GM18861 (cell line): ENCODE results near the gene SPIRE2.

Experiments
- ATAC-seq: cut with Tn5 transposase; IDR thresholded peaks from one replicate; pipeline ENCODE4 v1.9.1; 2021; ENCODE audit not compliant: unreplicated experiment

Gene SPIRE2

DNA sequence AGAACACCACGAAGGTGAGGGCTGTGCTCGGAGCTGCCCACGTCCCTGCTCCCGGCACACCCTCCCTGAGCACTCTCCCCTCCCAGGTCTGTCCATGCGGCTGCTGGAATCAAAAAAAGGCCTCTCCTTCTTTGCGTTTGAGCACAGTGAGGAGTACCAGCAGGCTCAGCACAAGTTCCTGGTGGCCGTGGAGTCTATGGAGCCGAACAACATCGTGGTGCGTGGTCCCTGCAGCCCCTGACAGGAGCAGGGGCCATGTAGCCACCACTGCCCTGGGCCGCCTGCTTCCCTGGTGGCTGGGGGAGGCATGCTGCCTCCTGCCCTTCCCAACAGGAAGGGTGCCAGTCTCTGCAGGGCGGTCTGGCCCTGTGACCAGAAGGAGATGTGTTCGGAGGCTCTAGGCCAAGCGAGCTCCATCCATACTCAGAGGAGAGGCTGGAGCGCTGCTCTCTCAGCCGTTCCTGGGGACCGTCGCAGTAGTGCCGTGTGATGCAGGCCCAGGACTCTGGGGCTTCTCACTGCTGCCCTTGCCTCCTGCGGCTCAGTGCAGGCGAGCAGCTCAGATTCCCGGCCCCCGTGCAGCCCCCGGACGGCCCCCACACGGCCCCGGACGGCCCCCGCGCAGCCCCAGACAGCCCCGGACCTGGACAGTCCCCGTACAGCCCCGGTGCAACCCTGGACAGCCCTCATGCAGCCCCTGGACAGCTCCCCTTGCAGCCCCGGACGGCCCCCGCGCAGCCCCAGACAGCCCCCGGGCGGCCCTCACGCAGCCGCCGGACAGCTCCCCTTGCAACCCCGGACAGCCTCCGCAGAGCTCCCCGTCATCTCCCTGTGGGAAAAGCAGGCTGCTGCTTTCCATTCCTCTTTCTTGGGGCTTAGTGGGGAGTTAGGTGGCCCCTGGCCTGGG is 65.6 kb downstream of the SPIRE2 start:
- ATAC-seq: no peak

DNA sequence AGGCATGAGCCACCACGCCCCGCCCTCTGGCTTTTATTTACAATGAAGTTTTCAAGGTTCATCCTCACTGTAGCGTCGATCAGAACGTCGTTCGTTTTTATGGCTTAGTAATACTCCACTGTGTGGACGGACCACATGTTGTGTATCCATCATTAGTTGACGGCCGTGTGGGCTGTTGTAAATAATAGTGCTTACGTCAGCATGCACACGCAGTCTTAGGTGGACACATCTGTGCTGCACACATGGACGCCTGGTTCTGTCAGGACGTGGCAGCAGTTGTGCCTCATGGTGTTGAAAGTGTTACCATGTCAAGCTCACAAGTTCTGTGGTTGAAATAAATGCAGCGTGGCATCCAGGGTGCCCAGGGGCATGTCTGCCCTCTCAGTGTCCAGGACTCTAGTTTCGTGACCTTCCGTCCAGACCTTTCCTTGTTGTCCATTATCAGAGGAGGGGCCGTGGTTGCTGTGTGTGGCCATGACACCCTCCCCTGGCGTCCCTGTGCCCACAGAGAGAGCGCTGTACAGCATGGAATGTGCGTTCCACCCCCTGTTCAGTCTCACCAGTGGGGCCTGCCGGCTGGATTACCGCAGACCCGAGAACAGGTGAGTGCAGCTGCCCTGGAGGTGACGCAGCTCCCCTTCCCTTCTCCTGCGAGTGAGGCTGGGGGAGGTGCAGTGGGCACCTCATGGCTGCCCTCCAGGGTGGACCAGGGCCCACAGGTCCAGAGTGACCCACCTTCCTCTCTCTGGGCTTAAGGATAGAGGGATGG is 67.4 kb downstream of the SPIRE2 start:
- ATAC-seq: no peak

DNA sequence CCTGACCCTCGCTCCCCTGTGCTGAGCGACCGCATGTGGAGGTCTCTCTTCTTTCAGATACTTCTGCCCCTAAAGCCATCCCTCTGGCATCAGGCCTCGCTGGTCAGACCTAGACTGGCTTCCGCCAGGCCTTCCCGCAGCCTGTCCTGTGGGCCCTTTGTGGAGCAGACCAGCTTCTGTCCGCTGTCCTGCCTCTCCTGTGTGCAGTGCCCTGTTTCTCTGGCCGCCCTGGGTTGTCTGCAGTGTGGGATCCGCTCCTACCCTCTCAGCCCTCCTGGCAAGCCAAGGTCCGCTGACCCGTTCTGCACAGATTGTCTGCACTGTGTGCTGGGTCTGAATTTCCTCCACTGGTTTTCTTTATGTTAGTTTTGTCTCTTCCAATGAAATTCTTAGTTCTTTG is 68.9 kb downstream of the SPIRE2 start:
- no peak for ATAC-seq

DNA sequence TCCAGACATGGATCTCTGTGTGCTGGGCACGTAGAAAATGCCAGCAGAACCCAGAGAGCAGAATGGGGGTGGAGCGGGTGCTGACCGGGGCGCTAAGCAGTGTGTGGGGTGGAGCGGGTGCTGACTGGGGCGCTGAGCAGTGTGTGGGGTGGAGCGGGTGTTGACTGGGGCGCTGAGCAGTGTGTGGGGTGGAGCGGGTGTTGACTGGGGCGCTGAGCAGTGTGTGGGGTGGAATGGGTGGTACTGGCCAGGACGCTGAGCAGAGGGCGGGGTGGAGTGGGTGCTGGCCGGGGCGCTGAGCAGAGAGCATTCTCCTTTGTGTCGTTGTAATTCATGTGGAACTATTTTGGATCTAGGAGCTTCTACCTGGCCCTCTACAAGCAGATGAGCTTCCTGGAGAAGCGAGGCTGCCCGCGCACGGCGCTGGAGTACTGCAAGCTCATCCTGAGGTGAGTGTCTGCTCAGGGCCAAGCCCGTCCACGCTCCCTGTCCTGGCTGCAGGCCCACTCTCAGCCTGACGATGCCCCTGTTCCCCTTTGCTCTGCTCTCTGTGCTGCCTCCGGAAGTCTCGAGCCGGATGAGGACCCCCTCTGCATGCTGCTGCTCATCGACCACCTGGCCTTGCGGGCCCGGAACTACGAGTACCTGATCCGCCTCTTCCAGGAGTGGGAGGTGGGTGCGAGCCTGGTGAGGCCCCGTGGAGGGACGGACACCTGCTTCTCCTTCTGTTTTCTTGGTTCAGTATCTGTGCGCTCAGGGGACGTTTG is 70.1 kb downstream of the SPIRE2 start:
- ATAC-seq: no peak

DNA sequence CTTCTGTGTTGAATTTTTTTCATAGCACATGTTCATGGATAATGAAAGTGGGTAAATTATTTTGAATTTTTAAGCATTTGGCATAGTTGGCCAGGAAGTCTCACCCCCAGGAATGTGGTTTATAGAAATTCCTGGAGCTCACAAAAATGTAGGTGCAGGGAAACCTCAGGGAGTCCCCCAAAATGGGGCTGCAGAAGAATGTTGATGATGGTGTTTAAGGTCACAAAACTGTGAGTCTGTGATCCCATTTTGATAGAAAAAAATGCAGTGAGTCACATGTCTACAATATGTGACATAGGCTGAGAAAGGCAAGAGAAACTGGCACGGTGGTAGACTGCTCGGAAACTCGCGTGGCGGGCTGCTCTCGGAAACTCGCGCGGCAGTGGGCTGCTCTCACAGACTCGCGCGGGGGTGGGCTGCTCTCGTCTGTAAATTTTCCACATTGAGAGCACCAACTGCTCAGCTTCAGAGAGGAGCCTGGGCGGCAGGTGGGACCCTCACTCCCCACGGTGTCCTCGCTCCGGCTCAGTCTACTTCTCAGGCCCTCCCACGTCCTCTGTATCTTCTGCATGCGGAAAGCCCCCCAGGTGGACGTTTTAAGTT is 71.7 kb downstream of the SPIRE2 start:
- no peak for ATAC-seq

DNA sequence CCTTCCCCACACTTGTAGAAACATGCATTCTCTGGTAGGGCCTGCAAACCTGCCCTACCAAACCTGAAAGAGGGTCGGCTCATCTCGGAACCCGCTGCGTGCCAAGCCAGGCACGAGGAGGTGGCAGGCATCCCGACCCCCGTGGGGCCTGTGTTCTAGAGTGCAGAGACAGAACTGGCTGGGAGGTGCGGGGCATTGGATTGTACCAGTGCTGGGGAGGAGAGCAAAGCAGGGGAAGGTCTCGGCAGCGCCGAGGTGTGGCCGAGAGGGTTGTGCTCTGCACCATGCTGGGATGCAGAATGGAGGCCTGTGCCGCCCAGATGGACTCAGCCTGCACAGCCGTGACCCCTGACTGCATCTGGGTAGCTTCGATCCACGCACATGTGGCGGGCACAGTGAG is 72.6 kb downstream of the SPIRE2 start:
- ATAC-seq: no peak

DNA sequence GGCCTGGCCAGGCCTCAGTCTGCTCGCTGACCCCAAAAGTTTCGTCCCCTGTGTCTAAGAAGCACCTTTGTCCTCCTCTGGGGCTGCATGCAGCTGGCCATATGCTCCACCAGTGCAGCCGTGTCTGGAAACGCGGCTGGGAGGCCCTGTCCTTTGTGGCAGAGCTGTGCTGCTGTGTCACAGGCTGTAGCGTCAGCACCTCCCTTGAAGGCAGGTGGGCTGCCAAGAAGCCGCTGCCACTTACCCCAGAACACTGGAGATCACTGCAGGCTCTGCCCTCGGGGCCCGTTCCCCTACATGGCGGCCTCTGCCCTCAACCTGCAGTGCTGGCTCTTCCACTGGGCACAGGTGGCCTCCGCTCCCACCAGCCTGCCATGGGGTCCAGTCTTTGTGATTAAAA is 74.7 kb downstream of the SPIRE2 start:
- no peak for ATAC-seq

DNA sequence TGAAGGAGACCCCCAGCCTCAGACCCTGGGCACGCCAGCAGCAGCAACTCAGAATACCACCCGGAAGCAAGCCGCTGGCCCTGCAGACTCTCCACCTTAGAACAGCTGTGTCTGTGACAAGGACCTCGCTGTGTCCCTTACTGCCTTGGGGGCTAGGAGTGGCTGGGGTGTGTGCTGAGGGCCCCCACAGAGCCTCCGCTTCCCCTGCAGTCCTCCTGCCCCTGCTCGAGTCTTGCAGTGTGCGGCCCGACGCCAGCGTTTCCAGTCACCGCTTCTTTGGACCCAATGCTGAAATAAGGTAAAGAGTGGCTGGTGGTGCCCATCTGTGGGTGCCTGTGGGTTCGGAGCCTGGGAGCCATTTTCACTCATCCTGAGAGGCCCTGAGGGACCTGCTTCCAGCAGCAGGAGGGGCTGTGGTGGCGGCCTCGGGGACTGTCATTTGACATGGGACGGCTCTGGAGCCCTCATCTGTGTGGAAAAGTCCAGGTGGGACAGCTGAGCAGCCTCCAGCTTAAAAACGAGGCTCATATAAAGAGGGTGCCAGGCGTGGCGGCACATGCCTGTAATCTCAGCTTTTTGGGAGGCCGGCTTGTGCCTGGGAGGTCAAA is 75.7 kb downstream of the SPIRE2 start:
- ATAC-seq: no peak

DNA sequence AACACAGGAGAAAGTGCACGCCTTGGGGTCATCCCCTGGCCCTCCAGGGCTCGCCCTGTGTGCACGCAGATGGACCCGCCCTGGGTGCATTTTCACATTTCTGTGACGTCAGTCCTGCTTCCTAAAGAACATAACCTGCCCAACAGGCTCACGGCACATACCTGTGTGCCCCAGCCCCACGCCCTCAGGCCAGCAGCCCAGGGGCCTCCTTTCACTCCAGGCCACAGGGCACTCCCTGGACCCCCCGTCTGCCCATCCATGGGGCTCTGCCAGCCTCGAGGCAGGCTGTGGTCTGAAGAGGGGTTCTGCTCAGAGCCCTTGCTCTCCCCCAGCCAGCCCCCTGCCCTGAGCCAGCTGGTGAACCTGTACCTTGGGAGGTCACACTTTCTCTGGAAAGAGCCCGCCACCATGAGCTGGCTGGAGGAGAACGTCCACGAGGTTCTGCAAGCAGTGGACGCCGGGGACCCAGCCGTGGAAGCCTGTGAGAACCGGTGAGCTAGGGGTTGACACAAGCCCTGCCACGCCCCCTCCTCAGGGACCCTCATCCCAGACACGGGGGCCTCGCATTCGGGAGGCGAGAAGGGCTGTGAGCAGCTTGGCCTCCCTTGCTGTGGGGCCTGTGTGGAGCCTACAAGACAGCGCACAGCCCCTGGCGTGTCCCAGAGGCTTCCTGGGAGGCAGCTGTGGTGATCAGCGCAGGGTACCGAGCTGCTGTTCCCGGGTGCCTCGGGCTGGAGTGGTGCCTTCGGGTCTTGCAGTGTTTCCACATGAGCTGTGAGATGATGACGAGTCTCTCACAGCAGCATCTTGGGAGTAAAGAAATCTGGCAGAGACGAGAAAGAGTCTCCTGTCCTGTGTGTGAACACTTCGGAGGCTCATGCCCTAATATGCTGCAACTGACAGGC is 76.6 kb downstream of the SPIRE2 start:
- no peak for ATAC-seq

DNA sequence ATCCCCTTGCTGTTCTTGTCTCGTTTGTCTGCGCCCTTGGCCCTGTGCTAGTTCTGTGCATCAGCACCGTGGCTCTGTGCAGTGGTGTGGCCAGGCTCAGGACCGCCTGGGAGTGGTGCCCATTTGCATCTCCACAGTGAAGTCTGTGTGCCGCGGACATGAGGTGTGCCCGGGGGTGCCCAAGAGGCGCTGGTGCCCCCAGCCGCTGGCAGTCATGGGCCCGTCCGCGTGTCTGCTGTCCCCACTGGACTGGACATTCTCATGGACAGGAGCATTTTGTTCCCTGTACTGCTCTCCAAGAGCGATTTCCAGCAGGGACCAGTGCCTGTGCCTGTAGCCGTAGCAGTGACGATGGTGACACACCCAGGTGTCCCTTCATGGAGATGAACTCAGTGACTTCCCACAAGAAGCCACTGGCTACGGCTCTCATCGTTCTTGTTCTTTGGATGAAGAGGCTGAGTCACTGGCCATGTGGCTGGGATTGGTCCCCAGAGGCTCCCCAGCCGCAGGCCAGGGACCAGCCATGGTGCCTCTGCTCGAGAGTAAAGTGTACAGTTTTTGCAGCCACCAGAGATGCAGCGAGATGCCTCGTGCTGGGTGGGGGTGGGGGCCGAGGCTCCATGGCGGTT is 77.3 kb downstream of the SPIRE2 start:
- no peak for ATAC-seq

DNA sequence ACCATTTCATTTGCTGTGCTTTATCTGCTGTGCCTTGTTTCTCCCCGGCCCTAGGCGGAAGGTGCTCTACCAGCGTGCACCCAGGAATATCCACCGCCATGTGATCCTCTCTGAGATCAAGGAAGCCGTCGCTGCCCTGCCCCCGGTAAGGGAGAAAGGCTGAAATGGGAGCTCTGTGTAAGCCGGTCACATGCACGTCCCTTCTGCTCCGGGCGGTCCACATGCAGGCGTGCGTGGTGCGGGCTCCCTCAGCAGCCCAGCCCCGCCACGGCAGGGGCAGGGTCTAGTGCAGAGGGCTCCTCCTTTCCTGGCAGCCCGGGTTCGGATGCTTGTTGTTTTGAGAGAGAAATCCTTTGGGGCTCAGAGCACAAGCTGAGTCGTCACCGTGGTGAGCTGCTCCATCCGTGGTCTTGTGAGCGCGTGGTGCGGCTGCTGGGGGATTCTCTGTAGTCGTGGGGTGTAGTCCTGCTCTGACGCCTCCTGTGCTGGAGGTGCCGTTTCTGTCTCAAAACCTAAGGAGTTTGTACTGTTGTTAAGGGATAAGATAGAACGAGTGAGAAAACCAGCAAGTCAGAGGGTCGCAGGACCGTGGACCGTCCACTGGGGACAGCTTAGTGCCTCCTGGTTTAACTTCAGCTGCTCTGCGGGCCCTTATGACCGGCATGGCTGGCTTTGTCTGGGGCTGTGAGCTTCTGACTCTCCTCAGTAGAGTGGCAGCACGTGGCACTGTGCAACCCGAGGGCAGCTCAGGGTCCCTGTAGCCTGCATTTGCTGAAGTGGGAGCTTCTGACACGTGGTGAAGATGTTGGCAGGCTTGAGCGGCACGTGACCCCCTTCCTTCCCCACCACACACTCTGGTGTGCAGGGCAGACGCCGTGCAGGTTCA is 78.1 kb downstream of the SPIRE2 start:
- no peak for ATAC-seq

DNA sequence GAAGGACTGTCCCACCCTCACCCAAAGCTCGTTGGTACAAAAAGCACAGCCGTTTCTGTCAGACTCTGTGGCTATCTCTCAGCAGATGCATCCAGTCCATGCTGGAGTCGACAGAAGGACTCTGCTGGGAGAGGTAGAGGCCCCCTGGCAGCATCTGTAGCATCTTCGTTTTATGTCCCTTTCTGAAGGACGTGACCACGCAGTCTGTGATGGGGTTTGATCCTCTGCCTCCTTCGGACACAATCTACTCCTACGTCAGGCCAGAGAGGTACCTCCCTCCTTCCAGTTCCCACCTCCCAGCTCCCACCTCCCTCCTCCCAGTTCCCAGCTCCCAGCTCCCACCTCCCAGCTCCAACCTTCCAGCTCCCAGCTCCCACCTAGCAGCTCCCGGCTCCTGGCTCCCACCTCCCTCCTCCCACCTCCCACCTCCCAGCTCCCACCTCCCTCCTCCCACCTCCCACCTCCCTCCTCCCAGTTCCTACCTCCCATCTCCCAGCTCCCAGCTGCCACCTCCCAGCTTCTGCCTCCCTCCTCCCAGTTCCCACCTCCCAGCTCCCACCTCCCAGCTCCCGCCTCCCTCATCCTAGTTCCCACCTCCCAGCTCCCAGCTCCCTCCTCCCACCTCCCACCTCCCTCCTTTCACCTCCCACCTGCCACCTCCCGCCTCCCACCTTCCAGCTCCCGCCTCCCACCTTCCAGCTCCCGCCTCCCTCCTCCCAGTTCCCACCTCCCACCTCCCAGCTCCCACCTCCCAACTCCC is 79.0 kb downstream of the SPIRE2 start:
- ATAC-seq: no peak

DNA sequence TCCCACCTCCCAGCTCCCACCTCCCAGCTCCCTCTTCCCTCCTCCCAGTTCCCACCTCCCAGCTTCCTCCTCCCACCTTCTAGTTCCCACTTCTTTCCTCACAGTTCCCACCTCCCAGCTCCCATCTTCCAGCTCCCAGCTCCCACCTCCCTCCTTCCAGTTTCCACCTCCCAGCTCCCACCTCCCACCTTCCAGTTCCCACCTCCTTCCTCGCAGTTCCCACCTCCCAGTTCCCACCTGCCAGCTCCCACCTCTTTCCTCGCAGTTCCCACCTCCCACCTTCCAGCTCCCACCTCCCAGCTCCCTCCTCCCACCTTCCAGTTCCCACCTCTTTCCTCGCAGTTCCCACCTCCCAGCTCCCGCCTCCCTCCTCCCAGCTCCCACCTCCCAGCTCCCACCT is 80.0 kb downstream of the SPIRE2 start:
- ATAC-seq: no peak

DNA sequence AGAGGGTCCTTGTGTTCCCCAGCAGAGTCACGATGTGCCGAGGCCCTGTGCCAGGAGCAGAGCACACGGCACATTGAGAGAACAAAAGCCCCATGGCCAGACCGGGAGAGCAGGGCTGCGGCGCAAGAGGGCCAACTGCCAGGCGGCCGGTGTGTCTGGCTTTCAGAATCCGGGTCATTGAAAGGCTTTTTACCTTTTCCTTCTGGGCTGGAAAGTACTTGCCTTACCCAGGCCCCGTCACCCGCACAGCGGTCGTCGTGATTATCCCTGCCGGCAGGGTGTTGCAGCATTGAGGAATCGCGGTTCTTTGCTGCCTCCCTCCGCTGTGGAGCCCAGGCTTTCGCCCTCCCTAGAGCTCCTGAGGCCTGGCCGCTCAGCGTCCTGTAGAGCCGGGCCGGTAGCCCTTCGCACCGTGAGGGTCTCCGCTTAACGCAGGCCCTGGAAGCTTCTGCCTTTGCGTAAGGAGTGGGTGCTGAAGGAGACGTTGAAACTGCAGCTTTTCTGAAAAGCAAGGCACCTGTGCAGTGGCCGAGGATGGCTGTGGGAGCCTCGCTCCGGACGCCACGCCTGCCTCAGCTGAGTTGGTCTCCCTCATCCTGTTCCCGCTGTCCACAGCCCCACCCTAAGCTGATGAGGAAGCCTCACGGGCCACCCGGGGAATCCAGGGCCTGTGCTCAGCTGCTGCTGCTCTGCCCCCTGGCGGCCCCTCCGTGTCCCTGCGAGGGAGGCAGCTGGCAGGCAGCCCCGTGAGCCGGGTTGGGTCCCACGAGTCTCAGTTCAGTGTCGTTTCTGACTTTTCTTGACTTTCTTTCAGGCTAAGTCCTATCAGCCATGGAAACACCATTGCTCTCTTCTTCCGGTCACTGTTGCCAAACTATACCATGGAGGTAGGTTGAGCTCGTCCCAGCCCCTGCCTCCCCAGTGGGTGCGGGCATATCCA is 81.8 kb downstream of the SPIRE2 start:
- no peak for ATAC-seq

DNA sequence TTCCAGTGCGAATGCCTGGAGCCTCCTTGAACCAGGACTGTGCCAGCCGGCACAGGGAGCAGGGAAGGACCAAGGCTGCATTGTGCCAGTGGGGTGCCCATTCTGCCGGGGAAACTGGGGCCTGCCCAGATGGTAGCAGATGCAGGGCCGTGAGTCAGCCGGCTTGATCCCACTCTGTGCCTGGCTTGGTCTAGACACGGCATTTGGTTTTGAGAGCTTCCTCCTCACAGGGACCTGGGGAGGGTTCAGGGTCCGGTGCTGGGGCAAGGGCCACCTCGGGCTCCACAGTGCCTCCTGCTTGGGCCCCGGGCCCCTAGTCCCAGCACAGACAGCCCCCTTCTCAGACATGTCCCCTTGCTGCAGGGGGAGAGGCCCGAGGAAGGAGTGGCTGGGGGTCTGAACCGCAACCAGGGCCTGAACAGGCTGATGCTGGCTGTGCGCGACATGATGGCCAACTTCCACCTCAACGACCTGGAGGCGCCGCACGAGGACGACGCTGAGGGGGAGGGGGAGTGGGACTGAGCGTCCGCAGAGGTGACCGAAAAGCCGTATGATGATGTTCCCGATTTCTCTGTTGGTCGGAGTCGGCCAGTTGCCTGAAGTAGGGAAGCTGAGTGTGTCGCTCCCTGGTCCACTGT is 82.6 kb downstream of the SPIRE2 start:
- ATAC-seq: no peak

DNA sequence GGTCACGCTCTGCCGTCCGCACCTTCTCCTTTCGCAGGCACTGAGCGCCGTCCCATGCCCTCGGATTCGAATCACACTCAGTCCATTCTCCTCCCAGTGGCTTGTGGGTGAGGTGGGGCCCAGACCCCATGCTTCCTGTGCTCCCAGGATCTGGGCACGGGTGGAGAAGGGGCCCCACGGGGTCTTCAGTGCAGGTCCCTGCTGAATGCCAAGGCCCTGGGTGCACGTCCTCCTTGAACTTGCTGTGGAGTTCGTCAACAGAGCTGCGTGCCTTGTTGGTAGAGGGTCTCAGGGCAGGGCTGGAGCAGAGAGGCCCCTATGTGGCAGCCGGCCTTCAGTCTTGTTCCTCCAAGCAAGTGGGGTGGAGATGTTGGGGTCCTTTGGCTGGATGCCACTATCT is 83.1 kb downstream of the SPIRE2 start:
- ATAC-seq: no peak
